Breast epithelium (tissue), 3 donors: ENCODE measurements around the gene ADAMTSL2.

Experiments
- CTCF ChIP-seq, 3 donors: fragments of 450-650 bp; IDR thresholded peaks; one replicate each; pipeline ENCODE4 v1.5.1; 2016 to 2017; ENCODE audit warnings: antibody characterized with exemption in 3 of 3, mild to moderate bottlenecking in 3 of 3, moderate library complexity in 3 of 3
- POLR2A ChIP-seq: fragments of 450-650 bp; IDR thresholded peaks from one replicate; pipeline ENCODE4 v1.6.1; 2016; ENCODE audit warnings: antibody characterized with exemption, mild to moderate bottlenecking, moderate library complexity
- POLR2AphosphoS5 ChIP-seq, 3 donors: sonication (generic); formaldehyde crosslinking; IDR thresholded peaks; one replicate each; pipeline ENCODE4 v1.6.1; 2017; ENCODE audit warnings: antibody characterized with exemption in 3 of 3

- TF ChIP-seq POLR2A (no peak), POLR2AphosphoS5 (IDR thresholded peaks at IDR 0.05) (no peak), CTCF (IDR thresholded peaks at IDR 0.05) (no peak)
These were observed 51.2 kb downstream of the ADAMTSL2 start for GRCh38 chr9:133585481-133586351.
